Skeletal muscle satellite cell (primary cell): ENCODE results near the gene VWF.

Experiments used
- H3K27me3 ChIP-seq: 2 replicates; pipeline ENCODE4 v1.7.0; 2013; ENCODE audit warnings: low read length; ENCODE audit not compliant: control insufficient read depth, insufficient read depth
- H3K36me3 ChIP-seq: 2 replicates; pipeline ENCODE4 v1.7.0; 2013; ENCODE audit warnings: mild to moderate bottlenecking, control low read depth, low read length; ENCODE audit not compliant: insufficient read depth
- H3K4me1 ChIP-seq: 2 replicates; pipeline ENCODE4 v1.7.0; 2013; ENCODE audit warnings: low read length; ENCODE audit not compliant: control insufficient read depth, insufficient read depth
- H3K4me2 ChIP-seq: 2 replicates; pipeline ENCODE4 v1.7.0; 2013; ENCODE audit warnings: mild to moderate bottlenecking, low read length
- H3K4me3 ChIP-seq: 2 replicates; pipeline ENCODE4 v1.7.0; 2013; ENCODE audit warnings: low read length
- H3K9ac ChIP-seq: 2 replicates; pipeline ENCODE4 v1.7.0; 2013; ENCODE audit warnings: mild to moderate bottlenecking, low read depth, low read length, moderate library complexity
- H3K9me3 ChIP-seq: replicated peaks from 2 replicates; pipeline ENCODE4 v1.7.0; 2013; ENCODE audit warnings: mild to moderate bottlenecking, control low read depth, low read length

Gene VWF

GRCh38 chr12:6062757-6063735 lies 61.4 kb downstream of the VWF start:
- H3K36me3 ChIP-seq, result no peaks in the 10 kb centered on the region
- H3K9ac ChIP-seq, result no peak overlapping the region
- H3K9me3 ChIP-seq, result no peaks in the 10 kb centered on the region
- no peak overlapping the region for H3K4me2 ChIP-seq
- no peaks in the 10 kb centered on the region for H3K27me3 ChIP-seq
- H3K4me1 ChIP-seq, result peaks cover 8% of the 10 kb centered on the region
- H3K4me3 ChIP-seq, result no peak overlapping the region

- H3K9ac ChIP-seq, result no peak overlapping the region
- H3K4me1 ChIP-seq, result peaks cover 8% of the 10 kb centered on the region
- no peaks in the 10 kb centered on the region for H3K9me3 ChIP-seq
- H3K4me3 ChIP-seq, result no peak overlapping the region
- H3K36me3 ChIP-seq, result no peaks in the 10 kb centered on the region
- no peak overlapping the region for H3K4me2 ChIP-seq
- H3K27me3 ChIP-seq, result no peaks in the 10 kb centered on the region
Observed at GRCh38 chr12:6062395-6062756, 62.1 kb downstream of the VWF start.

GRCh38 chr12:6061660-6062059 lies 62.8 kb downstream of the VWF start:
- no peaks in the 10 kb centered on the region for H3K9me3 ChIP-seq
- no peak overlapping the region for H3K9ac ChIP-seq
- H3K27me3 ChIP-seq, result peaks cover 2% of the 10 kb centered on the region
- peaks cover 11% of the 10 kb centered on the region for H3K4me1 ChIP-seq
- no peak overlapping the region for H3K4me2 ChIP-seq
- no peak overlapping the region for H3K4me3 ChIP-seq
- no peaks in the 10 kb centered on the region for H3K36me3 ChIP-seq

- Histone ChIP-seq H3K9ac (no peak overlapping the region), H3K36me3 (no peaks in the 10 kb centered on the region), H3K4me1 (peaks cover 8% of the 10 kb centered on the region), H3K27me3 (peaks cover 11% of the 10 kb centered on the region), H3K9me3 (no peaks in the 10 kb centered on the region), H3K4me3 (no peak overlapping the region), H3K4me2 (no peak overlapping the region)
Observed at GRCh38 chr12:6059860-6060565, 64.5 kb downstream of the VWF start.

- peaks cover 8% of the 10 kb centered on the region for H3K4me1 ChIP-seq
- no peak overlapping the region for H3K4me2 ChIP-seq
- peaks cover 11% of the 10 kb centered on the region for H3K27me3 ChIP-seq
- H3K9ac ChIP-seq, result no peak overlapping the region
- no peaks in the 10 kb centered on the region for H3K9me3 ChIP-seq
- no peaks in the 10 kb centered on the region for H3K36me3 ChIP-seq
- no peak overlapping the region for H3K4me3 ChIP-seq
Observed at GRCh38 chr12:6059221-6059620, 65.2 kb downstream of the VWF start.

DNA sequence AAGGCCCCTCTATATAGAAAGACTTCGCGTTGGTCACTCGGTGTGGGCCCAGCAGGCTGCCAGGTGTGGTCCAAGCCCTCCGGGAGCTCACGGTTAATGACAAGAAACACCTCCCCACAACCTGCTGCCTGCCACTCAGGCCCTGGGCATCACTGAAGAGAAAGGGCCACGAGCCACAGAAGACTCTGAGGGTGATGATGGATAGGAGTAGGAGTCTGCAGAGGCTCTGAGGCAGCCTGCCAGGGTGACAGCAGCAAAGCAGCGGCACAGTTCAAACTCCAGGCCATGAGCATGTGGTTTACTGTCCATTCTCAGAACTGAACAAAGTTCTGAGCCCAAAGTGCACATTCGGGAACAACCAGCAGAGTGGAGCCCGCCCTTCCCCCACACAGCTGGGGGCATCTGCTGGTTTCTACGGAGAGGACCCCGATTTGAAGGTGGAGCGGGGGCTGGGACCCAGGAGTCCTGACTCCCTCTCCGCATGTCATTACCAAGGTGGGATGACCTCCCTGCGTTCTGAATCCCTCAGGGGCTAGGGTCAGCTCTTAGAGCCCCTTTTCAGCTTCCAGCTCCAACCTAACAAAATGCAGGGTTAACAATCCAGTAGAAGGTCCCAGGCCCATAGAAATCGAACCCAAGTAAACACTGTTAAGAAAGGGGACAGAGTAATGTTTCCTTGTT lies 65.8 kb downstream of the VWF start:
- H3K36me3 ChIP-seq, result no peaks in the 10 kb centered on the region
- no peak overlapping the region for H3K4me2 ChIP-seq
- H3K4me3 ChIP-seq, result no peak overlapping the region
- H3K9me3 ChIP-seq, result no peaks in the 10 kb centered on the region
- no peak overlapping the region for H3K9ac ChIP-seq
- peaks cover 8% of the 10 kb centered on the region for H3K4me1 ChIP-seq
- H3K27me3 ChIP-seq, result peaks cover 11% of the 10 kb centered on the region

DNA sequence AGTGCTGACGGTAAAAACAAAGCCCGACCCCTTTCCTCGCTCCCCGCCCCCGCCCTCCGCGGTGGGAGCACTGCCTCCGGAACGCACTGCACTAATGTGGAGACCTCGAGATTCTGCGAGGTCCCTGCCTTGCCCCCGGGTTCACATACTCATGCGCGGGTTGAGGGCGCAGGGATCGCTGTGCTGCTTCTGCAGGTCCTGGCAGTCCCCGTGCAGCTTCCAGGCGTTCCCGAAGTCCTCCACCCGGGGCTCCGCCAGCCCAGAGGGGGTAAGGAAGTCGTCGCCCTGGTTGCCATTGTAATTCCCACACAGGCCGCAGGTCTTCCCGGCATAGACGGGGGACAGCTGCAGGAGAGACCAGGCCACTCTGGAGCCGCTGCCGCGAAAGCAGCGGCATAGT lies 66.8 kb downstream of the VWF start:
- Histone ChIP-seq H3K4me1 (peaks cover 16% of the 10 kb centered on the region), H3K9ac (no peak overlapping the region), H3K4me3 (no peak overlapping the region), H3K9me3 (no peaks in the 10 kb centered on the region), H3K4me2 (no peak overlapping the region), H3K27me3 (peaks cover 11% of the 10 kb centered on the region), H3K36me3 (no peaks in the 10 kb centered on the region)

DNA sequence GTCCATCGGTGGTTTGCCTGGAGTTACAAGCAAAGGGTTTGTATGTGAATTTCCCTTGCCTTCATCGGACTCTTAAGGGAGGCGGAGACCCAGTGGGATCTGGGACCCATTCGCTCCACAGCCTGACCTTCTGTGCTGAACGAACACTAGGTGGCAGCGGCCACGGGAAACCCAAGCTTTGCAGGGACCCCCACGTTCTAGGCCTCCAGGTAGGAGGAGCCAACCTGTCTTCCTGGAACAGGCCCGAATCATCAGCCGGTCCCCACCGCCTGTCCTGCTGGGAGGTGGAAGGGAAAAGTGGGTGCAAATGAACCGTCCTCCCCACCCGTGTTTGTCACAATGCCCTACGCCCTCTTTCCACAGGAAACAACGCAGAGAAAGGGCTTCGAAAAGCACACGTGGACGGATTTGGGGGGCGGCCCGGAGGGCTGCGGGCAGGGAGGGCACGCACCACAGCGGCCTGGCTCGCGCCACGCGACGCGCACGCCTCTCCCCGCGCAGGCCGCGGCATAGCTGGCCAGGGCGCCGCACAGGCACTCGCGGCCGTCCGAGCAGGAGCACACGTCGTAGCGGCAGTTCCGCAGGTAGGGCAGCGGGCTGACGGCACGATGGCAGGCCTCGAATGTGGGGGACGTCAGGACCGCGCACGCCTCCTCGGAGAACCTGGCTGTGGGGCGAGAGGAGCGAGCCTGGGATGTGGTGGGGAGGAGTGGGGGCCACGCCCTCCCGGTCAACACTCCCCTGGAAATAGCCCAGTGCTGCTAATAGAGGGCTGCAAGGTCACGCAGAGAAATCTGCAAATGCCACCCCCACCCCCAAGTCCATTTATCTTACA lies 67.8 kb downstream of the VWF start:
- Histone ChIP-seq H3K27me3 (peaks cover 11% of the 10 kb centered on the region), H3K4me1 (peaks cover 17% of the 10 kb centered on the region), H3K9me3 (no peaks in the 10 kb centered on the region), H3K9ac (no peak overlapping the region), H3K4me3 (no peak overlapping the region), H3K4me2 (peak overlapping the region; percentile 61), H3K36me3 (no peaks in the 10 kb centered on the region)

DNA sequence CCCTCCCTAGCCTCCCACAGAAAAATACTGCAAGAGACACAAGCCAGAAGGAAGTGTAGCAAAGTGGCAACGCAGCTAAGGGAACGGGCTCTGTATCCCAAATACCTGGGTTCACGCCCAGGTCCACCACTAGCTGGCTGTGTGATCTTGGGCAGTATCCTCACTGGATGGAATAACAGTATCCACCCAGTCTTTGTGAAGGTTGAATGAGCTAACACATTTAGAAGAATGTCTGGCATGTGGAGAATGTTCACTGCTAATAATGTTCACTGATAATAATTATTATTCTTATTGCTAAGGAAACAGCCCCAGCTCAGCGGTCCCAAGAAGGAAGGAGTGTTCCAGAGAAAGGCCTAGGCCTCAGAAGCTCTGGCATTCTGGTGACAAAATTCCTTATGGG lies 70.9 kb downstream of the VWF start:
- no peaks in the 10 kb centered on the region for H3K9me3 ChIP-seq
- peaks cover 17% of the 10 kb centered on the region for H3K4me1 ChIP-seq
- H3K27me3 ChIP-seq, result peaks cover 11% of the 10 kb centered on the region
- no peaks in the 10 kb centered on the region for H3K36me3 ChIP-seq
- no peak overlapping the region for H3K4me3 ChIP-seq
- H3K4me2 ChIP-seq, result no peak overlapping the region
- H3K9ac ChIP-seq, result no peak overlapping the region

- no peak overlapping the region for H3K9ac ChIP-seq
- H3K4me1 ChIP-seq, result peaks cover 17% of the 10 kb centered on the region
Observed at GRCh38 chr12:6052940-6053329, 71.5 kb downstream of the VWF start.

More at GRCh38 chr12:6052940-6053329, 71.5 kb downstream of the VWF start:
- H3K36me3 ChIP-seq, result no peaks in the 10 kb centered on the region
- no peak overlapping the region for H3K4me3 ChIP-seq
- H3K27me3 ChIP-seq, result peaks cover 11% of the 10 kb centered on the region
- no peaks in the 10 kb centered on the region for H3K9me3 ChIP-seq
- H3K4me2 ChIP-seq, result no peak overlapping the region
